HEK293 (cell line): Measurements from ENCODE around the gene RAB22A.

Experiments
- KLF1 ChIP-seq: fragments of 450-650 bp; formaldehyde crosslinking; IDR thresholded peaks from 2 replicates; pipeline ENCODE4 v1.5.1; 2016; ENCODE audit warnings: missing biosample characterization, missing genetic modification characterization
- REPIN1 ChIP-seq: fragments of 450-650 bp; formaldehyde crosslinking; IDR thresholded peaks from 2 replicates; pipeline ENCODE4 v1.5.1; 2017; ENCODE audit warnings: missing biosample characterization, missing genetic modification characterization, low read depth
- TF ChIP-seq, protein P1 (sequence below): fragments of 450-650 bp; formaldehyde crosslinking; IDR thresholded peaks from 2 replicates; pipeline ENCODE4 v1.5.1; 2016; ENCODE audit warnings: missing biosample characterization, missing genetic modification characterization

DNA sequence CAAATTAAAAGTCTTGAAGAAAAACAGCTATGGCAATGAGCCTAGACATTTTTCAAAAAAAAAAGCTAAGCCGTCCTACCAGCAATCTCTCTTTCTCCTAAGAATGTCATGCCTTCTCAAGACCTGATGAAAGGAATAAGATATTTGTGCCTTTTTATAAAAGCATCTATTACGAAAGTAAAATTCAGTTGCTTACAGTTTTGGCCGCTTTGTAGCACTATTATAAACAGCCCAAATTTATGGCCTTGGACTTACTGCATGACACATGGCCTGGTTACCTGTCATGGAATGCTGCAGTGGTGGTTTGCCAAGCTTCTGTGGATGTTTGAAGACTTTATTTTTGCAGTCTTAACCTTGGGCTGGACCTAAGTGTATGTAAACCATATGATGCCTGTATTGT lies 57.4 kb downstream of the RAB22A start:
- TF ChIP-seq REPIN1 (tag by site-specific recombination) (no peak), KLF1 (tag by site-specific recombination) (no peak)
- TF ChIP-seq, protein P1, sequence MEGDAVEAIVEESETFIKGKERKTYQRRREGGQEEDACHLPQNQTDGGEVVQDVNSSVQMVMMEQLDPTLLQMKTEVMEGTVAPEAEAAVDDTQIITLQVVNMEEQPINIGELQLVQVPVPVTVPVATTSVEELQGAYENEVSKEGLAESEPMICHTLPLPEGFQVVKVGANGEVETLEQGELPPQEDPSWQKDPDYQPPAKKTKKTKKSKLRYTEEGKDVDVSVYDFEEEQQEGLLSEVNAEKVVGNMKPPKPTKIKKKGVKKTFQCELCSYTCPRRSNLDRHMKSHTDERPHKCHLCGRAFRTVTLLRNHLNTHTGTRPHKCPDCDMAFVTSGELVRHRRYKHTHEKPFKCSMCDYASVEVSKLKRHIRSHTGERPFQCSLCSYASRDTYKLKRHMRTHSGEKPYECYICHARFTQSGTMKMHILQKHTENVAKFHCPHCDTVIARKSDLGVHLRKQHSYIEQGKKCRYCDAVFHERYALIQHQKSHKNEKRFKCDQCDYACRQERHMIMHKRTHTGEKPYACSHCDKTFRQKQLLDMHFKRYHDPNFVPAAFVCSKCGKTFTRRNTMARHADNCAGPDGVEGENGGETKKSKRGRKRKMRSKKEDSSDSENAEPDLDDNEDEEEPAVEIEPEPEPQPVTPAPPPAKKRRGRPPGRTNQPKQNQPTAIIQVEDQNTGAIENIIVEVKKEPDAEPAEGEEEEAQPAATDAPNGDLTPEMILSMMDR, result no peak
